GM19438 (cell line): ENCODE data around the gene NFIC.

Experiments
- ATAC-seq: cut with Tn5 transposase; IDR thresholded peaks from one replicate; pipeline ENCODE4 v1.9.1; 2021; ENCODE audit warnings: low read depth; ENCODE audit not compliant: unreplicated experiment

NFIC gene

DNA sequence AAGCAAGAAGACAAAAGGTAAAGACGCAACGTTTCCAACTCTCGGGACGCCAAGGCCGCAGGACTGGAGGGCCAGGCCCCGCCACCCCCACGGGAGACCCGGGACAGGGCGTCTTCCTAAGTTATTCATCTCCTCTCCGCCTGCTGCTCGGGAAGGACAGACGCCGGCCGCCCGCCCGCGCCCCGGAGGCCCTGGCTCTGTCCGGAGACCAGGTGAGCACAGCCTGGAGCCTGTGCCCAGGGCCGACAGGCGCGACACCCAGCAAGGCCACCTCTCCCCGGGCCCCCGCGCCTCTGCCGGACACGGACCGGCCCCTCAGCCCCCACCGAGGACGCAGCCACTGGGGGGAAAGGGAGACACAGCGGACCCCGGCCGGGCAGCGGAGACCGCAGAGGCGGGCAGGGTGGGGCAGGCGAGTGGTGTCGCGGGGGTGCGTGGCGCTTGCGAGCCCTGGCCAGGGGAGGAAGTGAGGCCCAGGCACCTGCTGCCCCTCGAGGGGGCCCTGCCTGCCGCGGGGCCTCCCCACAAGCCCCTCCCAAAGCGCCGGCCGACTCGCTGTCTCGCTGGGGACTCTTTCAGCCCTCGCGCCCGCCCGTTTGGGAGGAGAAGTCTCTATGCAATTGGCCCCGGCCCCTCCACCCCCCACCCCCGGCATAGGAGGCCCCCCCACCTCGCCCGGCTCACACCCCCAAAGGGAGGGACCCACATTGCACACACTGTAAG lies 96.8 kb downstream of the NFIC start:
- no peak for ATAC-seq

DNA sequence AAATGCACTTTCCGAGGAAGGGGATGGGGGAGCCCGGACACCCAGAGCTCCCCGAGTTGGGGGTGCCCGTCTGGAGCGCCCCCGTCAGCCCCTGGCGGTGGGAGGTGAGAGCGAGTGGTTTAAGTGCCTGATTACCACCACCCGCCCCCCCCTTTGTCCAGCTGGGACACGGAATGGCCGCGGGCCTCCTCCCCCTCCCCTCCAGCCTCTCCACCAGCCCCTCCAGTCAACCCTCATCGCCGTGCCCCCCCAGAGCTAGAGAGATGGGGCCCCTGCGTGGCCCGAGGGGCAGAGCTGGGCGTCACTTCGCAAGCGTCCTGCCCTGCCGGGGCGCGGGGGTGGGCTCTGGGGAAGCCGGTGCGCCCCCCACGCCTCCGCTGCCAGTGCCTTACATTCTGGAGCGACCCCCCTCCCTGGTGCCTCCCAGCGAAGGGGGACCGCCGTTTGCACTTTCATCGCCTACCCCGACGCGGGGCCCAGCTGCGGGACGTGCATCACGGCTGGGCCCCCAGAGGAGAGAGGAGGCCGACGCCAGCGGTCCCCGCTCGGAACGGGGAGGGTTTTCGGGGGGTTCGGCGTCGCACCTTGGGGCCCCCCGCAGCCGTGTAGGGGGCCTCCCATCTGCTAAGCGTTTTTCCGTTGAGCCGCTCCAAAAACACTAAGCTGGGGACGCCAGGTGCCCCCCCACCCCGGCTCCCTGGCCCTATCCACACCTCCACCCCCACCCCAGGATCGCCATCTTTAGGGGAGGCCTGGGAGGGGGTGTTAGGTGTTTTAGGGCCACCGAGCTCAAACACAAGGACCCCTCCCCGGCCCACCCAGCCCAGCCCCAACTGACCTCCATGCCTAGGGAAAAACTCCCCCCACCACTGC lies 97.6 kb downstream of the NFIC start:
- no peak for ATAC-seq

DNA sequence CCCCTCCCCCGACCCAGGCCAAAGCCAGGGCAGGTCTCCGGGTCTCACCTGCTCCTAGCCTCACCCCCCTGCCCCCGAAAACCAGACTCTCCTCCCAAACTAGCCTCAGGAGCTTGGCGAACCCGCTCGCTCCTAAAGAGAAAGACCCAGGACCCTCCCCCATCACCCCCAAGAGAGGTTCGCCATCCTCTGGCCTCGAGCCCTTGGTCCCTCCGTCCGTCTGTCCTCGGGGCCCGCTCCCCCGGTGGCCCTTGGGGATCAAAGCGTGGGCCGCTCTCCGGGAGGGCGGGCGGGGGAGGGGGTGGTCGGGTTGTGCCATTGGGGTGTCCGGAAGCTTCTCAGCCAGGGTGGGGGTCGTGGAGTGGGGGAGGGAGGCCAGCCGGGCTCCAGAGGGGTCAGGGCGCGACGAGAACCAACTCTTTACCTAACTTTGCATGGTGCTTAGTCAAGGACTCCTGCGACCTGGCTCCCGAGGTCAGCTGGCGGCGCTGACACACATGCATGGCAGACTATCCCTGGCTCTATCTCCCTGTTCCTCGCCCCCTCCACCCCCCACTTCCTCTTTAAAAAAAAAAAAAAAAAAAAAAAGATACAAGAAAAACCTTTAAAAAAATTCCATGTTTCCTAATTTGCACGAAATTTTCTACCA lies 98.3 kb downstream of the NFIC start:
- no peak for ATAC-seq

DNA sequence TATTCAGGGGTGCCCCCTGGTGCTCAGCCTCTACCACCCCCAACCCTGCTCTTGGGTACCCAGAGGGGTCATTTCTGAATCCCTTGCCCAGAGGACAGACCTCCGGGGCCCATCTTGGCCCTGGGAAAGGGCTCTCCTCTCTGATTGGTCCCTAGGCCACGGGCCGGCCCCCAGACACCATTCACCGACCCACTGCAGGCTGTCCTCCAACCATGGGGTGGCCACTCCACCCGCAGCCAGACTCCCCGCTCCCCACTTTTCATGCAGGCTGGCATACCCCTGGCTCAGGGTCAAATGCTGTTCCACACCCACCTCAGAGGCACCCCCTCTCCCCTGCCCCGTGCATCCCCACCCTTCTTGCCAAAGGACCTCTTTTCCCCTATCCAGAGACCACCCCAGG lies 99.2 kb downstream of the NFIC start:
- no peak for ATAC-seq

DNA sequence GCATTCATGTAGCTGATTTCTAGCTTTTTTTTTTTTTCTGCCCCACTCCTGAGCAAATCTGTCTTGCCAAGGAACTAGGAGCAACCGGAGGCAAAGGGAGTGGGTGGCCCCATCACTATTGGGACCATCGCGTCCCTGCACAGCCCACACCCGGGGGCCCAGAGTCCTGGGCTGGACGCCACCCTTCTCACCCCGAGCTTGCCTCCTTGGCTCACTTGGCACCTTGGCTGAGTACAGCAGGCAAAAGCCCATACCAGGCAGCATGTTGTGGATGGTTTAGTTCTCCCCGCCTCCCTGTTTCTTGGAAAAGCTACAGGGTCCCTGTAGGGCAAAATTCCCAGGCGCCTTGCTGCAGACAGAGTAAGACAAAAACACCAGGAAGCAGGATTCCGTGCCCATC lies 100.3 kb downstream of the NFIC start:
- ATAC-seq, result no peak

DNA sequence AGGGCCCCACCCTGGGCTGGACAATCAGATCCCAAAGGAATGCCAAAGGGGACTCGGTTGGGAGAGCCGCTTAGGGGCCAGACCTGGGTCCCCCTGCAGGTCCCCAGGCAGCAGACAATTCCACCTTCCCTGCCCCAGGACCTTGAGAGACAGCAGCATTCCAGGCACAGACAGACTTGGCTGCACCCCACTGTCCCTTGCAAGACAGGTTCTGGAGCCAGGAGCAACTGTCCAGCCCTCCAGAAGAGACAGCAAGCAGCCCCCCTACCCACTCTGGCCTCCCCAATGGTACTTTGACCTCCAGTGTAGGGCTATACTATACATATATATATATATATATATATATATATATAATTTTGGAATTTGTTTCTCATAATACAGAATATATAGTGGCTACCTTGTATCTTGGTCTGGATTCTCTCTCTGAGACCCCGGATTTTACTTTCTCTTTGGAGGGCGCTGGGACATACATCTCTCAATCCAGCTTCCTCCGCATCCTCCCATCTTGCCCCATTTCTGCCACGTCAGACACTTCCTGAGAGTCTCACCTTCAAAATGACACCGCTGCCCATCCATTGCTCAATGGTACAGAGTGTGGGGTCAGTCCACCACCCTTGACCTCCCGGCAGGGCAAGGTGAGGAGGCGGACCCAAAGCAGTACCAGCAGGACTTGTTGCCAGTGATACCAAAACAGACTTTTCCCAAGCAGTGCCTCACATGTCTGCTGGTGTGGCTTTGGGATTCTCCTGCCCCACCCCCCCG lies 101.2 kb downstream of the NFIC start:
- ATAC-seq, result no peak

DNA sequence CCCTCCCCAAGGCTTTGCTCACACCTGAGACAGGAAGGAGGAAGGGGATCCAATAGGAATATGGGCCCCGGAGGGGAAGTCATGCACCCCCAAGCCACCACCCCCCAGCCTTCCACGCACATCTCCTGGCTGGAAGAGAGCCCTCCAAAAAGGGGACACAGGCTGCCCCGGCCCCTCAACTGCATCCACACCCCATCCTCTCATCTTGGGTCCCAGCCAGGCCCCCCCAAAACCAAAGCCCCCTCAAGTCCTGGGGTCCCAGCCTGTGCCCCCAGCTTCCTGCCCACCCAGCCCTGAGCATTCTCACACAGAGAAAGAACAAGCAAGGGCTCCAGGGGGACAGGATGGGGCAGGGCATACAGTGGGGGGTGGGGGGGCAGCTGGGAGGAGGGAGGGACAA lies 101.8 kb downstream of the NFIC start:
- ATAC-seq, result no peak

DNA sequence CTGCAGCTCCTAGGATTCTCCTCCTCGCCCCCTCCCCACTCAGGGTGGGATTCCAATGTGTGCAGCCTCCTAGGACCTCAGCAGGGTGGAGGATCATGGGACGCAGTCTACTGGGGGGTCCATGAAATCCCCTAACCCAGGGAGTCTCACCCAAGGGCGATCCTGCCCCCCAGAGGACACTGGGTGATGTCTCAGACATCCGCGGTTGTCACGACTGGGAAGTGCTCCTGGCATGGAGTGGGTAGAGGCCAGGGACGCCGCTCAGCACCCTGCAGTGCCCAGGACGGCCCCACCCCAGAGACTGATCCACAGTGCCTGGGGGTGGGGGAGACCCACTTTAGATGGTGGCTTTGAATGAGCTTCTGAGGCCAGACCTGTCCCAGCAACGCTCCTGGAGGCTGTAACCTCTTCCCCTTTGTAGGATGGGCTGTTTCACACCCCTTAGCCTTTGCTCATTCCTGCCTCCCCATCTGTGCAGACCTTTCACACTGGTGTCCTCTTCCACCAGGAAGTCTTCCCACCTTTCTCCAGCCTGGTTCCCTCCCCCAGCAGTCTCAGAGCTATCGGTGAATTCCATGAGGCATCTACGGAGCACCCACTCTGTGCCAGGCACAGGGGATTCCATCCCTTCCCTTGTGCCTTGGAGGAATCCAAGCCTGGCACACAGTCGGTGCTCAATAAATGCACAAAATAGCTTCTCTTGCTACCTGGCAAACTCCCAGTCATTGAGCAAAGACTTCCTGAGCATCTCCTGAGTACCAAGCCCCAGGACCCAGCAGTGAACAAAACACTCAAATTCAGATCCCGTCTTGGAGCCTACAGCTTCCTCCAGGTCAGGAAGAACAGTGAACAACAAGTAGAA lies 103.5 kb downstream of the NFIC start:
- ATAC-seq, result no peak

DNA sequence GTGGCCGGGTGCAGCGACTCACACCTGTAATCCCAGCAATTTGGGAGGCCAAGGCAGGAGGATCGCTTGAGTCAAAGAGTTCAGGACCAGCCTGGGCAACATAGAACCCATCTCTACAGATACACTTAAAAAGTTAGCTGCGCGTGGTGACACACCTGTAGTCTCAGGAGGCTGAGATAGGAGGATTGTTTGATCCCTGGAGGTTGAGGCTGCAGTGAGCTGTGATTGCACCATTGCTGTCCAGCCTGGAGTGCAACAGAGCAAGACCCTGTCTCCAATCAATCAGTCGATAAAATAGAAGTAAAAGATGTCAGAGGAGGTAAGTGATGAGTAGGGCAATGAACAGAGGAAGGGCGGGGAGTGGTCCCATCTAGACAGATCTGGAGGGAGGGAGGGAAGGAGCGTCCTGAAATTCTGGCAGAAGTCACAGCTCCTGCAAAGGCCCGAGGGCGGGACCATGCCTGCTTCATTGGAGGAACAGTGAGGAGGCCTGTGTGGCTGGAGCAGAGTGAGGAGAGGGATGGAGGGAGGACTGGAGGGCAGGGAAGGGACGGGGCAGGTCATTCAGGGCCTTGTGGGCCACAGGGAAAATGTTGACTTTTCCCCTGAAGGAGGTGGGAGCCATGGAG lies 104.2 kb downstream of the NFIC start:
- ATAC-seq, result no peak

DNA sequence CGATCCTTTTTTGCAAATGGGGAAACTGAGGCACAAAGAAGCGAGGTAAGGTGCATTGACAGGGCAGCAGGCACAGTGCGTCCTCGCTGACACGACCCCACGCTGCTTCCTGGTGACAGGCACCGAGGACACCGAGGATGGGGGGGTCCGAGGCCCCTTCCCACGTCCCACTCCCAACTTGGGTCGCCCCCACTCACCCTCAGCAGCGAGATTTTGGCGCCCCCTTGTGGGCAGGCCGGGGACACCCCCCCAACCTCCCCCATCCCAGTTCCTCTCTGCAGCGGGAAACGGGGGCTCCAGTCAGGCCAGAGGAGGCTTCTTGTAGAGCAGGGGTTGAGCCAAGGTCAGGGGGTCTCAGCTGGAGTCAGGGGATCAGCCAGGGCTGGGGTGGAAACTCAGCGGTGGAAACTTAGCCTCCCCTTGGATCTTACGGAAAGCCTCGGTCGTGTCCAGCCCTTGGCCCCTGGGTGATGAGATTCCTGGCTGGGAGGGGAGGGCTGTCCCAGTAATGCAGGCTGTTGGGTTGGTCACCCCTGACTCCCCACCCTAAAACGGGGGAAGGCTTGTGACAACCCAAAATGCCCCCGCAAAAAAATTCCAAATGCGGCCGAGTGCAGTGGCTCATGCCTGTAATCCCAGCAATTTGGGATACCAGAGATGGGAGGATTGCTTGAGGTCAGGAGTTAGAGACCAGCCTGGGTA lies 105.7 kb downstream of the NFIC start:
- ATAC-seq, result no peak

DNA sequence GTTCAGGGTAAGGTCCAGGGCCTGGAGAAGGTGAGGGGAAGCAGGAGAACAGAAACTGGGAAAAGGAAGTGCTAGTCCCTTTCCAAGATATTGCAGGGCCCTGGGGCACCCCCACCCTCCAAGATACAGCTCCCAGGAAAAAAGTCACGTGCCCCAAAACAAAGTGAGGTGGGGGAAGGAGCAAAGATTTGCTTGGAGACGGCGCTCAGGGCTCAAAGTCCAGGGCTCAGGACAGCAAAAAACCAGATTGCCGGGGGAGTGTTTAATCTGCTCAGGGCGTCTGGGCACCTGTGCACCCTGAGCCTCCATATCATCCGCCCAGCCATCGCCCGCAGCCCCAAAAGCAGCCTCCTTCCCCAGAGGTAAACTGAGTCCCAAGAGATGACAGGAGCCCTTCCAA lies 107.6 kb downstream of the NFIC start:
- ATAC-seq, result no peak

DNA sequence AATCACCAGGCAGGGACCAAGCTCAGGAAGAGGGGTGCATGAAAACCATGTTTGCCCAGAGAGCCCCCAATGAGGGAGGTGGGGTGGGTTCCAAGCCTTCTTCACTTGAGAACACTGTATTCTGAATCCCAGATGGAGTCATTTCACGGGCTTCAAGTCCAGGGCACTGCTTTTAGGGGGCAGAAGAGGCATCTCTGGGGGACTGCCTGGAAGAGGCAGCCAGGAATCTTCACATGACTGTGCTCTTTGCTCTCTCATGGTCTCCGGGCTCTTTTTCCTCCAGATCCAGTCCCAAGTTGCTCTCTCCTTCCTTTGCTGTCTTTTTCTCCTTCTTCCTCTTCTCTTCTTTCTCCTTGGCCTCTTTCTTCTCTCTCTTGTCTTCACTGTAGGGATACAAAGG lies 108.2 kb downstream of the NFIC start:
- ATAC-seq, result no peak

DNA sequence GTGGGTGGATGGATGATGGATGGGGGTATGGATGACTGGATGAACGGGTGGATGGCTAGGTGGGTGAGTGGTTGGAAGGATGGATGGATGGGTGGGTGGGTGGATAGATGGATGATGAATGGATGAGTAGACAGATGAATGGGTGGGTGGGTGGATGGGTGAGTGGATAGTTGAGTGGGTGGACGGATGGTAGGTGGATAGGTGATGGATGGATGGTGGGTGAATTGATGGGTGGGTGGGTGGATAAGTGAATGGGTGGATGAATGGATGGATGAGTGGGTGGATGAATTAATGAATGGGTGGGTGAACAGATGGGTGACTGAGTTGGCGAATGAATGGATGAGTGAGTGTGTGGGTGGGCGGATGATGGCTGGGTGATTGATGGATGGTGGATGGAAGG lies 109.1 kb downstream of the NFIC start:
- ATAC-seq, result no peak

DNA sequence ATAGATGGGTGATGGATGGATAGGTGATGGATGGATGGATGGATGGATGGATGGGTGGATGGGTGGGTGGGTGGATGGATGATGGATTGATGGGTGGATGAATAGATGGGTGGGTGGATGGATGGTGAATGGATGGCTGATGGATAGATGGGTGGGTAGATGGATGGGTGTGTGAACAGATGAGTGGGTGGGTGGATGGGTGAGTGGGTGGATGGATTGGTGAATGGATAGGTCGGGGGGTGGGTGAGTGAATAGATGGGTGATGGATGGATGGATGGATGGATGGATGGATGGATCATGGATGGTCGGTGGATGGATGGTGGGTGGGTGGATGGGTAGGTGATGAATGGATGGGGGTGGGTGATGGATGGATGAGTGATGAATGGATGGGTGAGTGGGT lies 110.4 kb downstream of the NFIC start:
- no peak for ATAC-seq

DNA sequence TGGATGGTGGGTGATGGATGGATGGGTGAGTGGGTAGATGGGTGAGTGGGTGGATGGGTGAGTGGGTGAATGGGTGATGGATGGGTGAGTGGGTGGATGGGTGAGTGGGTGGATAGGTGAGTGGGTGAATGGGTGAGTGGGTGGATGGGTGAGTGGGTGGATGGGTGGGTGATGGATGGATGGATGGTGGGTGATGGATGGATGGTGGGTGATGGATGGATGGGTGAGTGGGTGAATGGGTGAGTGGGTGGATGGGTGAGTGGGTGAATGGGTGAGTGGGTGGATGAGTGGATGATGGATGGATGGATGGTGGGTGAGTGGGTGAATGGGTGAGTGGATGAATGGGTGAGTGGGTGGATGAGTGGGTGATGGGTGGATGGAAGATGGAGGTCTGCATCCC lies 111.1 kb downstream of the NFIC start:
- ATAC-seq, result no peak

DNA sequence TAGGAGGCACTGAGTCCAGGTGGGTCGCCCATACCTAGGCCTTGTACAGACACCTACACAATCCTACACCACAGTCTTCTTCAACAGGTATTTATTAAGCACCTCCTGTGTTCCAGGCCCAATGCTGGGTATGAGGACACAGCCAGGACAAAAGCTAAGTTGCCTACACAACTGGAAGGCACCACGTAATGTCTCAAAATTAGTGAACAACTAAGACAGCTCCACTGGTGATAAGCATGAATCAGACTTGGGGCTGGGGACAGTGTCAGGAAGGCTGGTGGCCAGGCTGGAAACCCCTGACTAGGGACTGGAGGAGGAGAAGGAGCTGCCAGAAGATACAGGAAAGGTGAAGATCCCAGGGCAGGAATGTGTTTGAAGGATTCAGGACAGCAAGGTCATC lies 111.6 kb downstream of the NFIC start:
- no peak for ATAC-seq

DNA sequence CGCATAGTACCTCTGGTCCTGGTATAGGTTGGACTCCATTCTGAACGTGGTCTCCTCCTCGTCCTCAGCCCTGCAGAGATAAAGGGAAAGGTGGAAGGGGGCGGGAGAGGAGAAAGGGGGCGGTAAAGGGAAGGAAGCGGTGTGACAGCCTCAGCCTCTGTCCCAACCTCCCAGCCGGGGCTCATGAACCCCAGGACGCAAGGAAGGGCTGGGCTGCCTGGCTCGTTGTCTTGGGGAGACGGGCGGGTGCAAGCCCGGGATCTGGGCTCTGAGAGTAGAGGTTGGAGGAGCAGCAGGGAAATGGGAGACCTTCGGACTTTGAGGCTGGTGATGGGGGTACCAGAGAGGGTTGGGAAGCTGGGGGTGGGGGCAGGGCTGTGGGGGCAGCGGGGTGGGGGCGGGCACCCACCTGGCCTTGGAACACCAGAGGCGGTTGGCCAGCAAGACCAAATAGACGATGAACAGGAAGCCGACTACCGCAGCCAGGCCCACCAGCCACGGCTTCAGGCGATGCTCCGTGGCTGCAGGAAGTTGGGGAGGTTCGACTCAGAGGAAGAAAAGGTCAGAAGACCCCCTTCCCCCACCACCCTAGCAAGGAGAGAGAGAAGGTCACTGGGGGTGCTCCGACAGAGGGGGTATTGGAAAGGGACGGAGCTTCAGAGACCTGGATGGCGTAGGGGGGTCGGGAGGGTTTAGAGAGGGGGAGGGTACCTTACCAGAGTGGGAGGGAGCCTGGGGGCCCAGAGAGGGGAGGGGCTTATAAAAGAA lies 112.2 kb downstream of the NFIC start:
- ATAC-seq, result no peak

DNA sequence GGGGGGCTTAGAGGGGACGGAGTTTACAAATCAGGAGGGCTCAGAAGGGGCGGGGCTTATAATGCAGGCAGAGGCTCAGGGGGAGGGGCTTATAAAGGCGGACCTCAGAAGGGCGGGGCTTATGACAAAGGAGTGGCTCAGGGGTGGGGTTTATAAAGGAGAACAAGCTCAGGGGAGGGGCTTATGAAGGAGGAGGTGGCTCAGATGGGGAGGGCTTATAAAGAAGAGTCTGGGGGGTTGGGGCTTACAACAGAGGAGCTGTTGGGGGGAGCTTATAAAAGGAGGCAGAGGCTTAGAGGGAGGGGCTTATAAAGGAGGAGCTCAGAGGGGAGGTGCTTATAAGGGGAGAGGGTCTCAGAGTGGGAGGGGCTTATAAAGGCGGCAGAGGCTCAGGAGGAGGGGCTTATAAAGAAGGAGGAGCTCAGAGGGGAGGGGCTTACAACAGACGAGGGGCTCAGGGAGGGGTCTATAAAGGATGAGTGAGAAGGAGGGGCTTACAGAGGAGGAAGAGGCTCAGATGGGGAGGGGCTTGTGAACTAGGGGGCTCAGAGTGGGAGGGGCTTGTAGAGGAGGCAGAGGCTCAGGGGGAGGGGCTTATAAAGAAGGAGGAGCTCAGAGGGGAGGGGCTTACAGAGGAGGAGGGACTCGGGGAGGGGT lies 112.9 kb downstream of the NFIC start:
- ATAC-seq, result no peak
